ENCODE measurements around the gene ADAM8.
A peak's percentile ranks its signal among the peaks of the same experiment; 100 is the strongest.

The ADAM8 gene

DNA sequence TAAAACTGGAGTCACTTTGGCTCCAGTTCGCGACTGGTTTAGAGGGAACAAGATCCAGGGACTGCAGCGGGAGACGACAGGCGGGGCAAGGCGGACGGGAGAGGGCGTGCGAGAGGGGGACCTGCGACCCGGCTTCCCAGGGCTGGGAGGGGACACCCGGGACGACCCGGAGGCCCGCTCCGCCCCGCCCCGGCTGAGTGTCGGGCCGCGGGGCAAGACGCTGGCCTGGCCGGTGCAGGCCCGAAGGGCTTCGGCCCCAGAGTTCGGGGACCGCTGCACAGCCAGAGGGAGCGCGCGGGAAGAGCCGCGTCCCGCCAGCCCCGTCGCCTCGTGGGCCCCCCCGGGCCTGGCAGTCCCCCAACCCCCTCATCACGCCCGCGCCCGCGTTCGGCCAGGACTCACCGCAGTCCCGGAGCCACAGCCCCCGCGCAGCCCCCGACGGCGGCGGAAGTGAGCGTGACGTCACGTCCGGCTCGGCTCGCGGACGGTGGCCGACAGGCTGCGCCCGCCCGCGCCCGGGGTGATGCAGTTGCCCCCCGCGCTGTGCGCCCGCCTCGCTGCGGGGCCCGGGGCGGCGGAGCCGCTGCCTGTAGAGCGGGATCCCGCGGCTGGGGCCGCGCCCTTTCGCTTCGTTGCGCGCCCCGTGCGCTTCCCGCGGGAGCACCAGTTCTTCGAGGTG lies 31.9 kb upstream of the ADAM8 start, which contains the start of the genes TUBGCP2 and ZNF511:
TUBGCP2 (minus strand) TSS at position 452 of the 679 bp plus-strand sequence. CDS start 5,931 bp downstream, outside the sequence.
ZNF511 (plus strand) TSS at position 494 of the 679 bp plus-strand sequence; CDS start at position 524, 30 bp downstream.
- DNase-seq: peak; percentile 94

DNA sequence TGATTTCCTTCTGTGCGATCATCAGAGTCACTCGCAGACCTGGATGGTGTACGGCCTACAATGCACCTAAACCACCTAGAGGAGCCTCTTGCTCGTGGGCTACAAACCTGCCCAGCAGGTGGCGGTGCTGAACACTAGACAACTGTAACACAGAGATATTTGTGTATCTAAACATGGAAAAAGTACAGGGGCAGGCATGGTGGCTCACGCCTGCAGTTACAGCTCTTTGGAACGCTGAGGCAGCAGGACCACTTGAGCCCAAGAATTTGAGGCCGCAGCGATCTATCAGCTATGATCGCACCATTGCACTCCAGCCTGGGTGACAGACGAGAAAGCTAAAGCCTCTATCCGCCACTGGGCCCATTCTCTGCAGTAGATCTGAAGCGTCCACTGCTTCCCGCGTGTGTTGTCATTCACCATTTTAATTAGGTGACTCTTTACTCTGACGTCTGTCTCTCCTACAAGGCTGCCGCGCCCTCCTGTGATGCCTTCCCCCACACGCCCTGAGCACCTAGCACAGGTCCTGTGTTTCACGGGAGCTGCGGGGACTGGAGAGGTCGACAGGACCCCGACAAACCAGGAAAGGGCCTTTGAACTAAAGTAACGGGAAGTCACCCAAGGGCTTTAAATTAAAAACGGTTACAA lies 31.2 kb upstream of the ADAM8 start:
- DNase-seq: peak; percentile 58

DNA sequence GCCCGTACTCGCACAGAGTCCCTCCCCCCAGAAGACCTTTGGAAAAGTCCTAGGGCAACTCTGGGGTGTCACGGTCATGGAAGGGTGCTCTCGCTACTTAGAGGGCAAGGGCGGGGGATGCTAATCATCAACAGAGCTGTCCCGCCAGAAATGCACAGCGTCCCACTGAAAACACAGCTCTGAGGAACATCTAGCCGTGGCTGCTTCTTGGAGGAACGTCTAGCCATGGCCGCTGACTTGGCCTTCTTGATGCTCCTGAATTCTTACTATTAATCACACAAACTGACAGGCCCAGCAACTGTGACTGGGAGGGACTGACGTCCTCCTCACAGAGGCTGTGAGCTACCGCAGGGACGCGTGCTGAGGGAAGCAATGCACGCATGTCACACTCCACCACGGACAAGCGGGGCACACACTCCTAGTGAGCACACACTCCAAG lies 30.3 kb upstream of the ADAM8 start:
- no peak for DNase-seq

DNA sequence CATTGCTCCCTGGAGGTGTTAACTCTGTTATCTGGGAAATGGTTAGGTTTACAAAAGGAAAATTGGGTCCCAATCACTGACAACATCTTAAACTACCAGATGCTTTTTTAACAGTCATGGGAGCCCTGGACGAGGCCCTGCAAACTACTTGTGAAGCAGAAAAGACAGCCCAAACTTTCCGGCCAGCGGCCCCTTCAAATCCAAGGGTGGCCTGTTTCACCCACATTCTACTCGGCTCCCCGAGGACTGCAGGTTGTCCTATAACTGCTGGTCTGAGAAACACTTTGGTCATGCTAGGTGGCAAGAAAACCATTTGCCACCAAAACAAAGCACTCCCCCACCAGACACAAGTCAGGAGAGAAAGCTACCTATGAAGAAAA lies 29.4 kb upstream of the ADAM8 start:
- DNase-seq: no peak

DNA sequence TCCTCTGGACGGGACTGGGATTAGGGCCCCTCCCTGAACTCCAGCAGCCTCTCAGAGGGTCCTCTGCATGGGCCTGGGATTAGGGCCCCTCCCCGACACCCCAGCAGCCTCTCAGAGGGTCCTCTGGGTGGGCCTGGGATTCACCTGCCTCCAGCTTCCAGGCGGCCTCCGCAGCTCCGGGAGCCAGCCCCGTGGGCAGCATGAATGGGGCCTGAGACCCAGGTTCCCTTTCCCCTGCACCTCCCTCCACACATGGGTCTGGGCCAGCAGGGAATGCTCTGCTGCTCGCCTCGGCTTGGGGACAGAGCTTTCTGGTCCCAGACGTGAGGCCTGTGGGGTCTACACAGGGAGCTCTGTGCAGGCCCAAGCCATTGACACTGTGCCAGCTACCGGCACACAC lies 26.5 kb upstream of the ADAM8 start:
- no peak for DNase-seq

DNA sequence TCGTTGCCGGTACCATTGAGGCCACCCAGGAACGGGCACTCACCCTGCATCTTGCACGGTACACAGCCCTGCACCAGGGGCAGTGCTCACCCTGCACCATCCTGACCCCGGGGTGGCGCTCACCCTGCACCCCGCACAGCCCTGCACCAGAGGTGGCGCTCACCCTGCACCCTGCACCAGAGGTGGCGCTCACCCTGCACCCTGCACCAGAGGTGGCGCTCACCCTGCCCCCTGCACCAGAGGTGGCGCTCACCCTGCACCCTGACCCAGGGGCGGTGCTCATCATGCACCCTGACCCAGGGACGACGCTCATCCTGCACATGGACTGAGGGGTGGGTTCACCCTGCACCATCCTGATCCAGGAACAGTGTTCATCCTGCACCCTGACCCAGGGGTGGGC lies 25.6 kb upstream of the ADAM8 start:
- DNase-seq: no peak

DNA sequence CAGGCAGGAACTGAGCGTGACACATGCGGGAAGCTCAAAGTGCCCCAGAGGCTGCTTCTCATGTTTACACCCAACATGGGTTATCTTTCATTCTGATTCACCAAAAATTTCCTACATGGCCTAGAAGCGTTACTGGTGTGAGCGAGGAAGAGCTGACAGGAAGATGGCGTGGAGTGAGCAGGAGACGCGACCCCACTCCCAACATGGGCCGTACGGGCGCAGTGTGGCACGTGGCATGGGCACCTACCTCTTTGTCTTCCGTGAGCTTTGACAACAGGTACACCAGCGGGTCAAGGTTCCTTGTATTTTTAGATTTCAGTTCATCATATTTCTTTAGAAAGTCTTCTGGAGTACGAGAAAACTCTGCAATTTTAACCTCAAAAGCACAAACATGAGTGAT lies 23.1 kb upstream of the ADAM8 start:
- DNase-seq: no peak

DNA sequence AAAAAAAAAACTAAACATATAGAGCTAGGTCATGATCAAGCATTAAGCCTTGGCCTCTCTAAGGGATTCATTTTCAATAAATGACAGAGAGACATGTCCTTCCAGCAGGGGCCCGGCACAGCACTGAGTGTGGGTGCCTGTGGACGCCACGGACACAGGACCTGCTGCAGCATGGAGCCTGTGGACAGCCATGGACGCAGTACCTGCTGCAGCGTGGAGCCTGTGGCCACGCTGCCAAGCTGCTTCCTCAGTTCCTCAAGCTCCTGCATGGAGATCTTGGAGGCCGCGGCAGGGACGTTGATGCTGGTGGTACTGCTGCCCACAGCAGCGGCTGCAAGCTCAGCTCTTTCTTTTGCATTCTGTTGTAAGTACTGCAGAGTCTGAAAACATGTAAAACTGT lies 22.6 kb upstream of the ADAM8 start:
- no peak for DNase-seq

DNA sequence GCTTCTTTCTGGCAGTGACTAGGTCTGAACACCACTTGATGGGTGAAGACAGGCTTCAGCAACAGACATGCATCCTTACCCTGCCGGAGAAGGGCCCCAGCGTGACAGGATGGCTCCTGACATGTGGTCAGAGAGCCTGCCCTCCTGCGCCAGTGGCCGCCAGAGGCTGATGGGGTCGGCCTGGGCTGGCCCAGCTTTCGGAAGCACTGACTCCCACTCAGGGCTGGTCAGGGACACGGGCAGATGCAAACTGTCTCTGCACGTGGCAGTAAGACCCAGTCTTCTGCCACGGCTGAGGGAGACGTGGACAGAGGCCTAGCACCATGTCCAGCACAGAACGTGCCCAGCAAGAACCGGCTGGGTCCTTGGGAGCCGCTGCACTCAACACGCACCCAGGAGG lies 21.8 kb upstream of the ADAM8 start:
- DNase-seq: no peak

DNA sequence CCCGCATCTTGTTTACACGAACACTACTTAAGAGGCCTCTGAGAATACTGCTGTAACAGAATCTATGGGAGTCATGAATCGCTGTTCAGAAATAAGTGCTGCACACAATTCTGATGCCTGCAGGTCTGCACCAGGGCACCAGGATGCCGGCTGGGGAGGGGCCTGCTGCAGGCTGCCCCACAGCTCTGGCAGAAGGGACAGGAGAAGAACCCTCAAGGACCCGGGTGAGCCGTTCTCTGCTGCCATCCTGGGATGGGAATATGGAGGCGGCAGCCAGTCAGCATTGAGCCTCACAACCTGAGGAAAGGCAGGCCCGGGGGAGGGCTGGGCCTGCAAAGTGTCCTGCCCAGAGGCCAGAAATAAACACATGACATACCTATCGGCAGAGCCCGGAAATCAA lies 20.8 kb upstream of the ADAM8 start:
- no peak for DNase-seq

DNA sequence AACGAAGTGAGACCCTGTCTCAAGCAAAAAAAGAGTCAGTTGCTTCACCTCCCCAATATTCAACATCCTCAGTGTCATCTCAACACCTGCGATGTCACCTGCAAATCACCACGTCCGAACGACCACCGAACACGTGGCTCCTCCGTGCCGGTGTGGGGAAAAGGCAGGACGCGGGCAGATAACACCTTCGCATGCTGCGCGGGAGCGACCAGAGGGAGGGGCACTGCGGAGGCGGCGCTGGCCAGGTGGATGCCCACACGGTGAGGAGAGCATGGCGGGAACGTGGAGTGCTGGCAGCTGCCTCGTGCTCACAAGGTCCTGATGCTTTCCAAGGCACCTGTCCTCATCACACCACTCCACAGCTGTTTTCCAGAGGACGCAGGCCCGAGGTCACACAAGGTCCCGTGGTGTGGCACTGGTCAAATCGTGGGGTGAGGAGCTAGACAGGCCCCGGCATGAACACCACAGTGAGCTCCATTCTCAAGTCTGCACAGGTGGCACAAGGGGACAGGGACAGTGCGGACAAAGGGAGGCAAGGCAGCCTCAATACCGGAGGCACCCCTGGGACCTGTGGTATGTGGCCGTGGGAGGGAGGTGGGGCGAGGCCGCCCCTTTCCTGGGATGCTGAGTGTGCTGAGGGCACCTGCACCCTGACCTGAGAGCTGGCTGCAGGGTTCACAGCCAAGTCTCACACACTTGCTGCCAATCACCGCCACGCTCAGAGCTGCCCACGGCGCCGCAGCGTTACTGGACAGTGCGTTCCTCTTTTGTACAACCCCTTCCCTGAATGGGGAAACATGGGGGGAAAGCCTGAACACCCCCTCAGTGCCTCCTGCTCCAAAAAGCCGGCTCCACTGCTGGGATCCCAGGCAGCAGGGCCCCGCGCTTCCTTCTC lies 19.0 kb upstream of the ADAM8 start:
- DNase-seq: no peak

DNA sequence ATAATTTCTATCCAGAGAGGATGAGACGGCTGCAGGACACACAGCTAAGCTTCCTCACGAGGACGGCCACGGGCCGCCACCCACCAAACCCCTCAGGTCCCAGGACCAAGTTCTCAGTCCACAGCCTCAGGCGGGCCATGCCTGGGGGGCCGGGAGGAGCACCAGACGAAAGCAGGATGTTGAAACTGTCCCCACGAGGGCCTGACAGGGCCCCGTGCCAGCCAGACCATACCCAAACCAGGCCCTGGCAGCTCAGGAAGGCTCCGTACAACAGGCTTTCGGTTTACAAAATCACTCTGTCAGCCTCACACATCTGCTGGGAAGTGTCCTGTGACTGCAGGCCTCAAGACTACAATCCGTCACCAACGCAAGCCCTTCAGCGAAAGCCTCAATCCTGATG lies 17.5 kb upstream of the ADAM8 start:
- no peak for DNase-seq

DNA sequence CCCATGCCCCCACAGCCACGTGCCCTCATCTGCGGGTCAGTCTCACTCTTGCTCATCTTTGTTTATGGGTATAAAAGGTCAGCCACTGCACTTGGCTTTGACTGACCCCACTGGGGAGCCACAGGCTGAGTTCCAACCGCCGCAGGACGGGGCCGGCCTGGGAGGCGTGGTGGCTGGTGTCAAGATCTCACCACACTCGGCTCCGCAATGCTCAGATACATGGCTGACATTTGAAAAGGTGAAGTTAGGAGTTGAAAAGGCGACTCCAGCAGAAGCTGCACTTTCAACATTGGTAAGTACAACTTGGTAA lies 17.1 kb upstream of the ADAM8 start:
- DNase-seq: no peak

DNA sequence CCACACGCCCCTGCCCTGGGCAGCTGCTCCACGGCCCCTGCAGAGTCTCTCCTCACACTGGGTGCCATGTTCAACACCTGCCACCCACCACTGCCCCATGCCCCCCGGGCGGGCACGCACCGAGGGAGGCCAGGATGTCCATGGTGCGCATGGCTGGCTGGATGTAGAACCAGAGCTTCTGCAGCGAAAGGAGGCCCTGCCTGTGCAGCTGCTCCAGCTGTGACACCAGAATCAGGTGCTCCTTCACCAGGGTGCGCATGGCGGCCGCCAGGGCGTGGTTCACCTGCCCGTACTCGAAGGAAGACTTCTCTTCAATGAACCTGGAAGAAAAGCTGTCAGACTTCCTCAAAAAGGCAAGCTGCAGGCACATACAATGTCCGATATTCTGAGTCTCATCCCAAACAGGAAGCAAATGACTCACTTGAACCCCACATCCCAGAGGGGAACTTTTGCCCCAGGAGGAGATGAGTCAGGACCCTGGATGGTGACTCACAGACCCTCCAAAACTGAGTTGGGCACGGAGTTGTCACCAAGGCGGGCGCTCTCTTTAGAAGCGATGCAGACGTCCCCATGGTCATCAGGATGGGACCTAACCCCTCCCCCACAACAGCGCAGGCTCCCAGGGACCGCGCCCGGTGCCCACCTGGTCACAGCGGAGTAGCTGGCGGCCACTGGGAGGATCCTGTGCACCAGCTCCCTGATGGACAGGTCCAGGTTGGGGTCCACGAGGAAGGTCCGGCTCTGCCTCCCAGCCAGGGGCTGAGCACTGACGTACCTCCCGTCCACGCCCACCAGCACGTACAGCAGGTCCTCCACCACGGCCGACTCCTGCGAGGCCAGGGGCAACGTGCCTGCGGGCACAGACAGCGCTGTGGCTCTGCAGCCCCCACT lies 16.5 kb upstream of the ADAM8 start:
- no peak for DNase-seq

DNA sequence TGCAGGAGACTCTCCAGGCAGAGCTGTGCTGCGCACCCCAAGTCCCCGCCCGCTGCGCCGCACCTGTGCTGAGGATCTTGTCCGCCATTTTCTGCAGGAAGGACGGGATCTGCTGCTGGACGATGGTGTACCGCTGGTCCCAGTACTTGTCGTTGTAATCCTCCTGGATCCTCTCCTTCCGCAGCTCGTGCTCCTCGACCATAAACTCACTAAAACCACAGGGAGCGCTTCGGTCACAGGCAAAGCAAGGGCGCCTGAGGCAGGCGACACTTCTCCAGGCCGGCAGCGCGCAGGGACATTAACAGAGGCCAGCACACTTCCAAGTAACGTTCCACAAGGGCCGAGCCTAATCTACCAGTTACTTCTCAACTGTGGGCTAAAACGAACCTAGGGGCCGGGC lies 13.1 kb upstream of the ADAM8 start:
- no peak for DNase-seq

DNA sequence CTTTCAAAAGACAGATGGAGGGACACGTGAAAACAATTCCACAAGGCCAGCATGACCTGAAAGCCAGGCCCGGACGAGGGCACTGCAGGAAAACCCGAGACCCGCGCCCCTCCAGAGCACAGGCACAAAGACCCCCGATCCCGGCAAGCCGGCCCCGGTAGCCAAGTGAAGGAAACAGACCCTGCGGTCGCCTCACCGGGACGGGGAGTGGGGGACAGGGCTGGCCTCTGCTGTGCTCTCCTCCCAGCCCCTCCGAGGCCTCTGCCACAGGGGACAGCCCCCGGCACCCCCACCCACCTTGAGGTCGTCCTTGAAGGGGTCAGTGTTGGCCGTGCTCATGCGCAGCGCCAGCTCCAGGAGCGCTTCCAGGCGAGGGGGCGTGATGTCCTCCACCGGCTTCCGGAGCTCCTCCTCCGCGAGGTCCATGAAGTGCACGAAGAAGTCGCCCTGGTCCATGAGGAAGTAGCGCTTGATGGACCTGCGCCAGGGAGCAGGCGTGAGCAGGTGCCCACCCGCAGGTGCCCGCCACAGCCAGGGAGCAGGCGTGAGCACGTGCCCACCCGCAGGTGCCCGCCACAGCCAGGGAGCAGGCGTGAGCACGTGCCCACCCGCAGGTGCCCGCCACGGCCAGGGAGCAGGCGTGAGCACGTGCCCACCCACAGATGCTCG lies 11.3 kb upstream of the ADAM8 start:
- DNase-seq: no peak

DNA sequence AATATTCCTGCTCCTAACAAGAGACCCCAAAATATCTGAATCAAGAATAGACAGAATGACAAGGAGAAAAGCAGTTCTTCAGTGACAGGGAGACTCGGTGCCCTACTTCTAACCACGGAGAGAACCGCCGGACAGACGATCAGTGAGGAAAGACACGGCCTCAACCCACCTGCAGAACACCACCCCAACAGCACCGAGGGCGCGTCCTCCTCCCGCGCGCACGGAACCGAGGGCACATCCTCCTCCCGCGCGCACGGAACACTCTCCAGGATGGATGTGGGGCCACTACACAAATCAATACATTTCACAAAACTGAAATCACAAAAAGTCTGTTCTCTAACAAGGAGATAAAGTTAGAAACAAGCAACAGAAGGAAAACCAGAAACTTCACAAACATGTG lies 9.7 kb upstream of the ADAM8 start:
- DNase-seq: no peak

DNA sequence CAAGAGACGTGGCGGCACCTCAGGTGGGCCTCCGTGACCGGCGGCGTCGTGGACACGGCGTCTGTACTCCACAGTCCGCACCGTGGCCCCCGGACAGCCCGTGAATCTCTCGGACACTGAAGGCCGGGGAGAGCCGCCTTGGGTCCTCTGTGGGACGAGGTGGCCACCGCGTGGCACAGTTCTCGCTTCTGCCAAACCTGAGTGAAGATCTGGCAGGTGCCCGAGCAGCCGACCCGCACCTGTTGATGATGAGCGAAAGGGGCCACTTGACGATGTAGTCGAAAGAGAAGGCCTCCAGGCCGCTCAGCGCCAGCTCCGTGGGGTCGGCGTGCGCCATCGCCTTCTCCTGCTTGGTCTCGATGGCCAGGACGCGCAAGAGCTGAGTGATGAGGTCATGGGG lies 8.5 kb upstream of the ADAM8 start:
- no peak for DNase-seq

DNA sequence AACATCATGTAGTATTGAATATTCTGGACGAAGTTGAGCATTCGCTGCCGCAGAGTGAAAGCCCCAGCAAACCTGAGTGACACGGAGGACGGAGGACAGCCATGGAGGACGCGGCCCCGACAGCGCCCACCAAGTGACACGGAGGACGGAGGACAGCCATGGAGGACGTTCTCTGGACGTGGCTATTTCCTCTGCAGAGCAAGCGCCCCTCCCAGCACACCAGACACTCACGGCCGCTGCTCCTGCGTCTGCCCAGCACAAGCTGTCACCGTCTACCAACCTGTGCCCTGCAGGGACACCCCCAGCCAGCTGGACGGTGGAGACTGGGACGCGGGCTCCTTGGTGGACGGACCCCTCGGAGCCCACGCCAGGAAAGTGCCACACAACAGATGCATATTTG lies 7.3 kb upstream of the ADAM8 start:
- DNase-seq: no peak

DNA sequence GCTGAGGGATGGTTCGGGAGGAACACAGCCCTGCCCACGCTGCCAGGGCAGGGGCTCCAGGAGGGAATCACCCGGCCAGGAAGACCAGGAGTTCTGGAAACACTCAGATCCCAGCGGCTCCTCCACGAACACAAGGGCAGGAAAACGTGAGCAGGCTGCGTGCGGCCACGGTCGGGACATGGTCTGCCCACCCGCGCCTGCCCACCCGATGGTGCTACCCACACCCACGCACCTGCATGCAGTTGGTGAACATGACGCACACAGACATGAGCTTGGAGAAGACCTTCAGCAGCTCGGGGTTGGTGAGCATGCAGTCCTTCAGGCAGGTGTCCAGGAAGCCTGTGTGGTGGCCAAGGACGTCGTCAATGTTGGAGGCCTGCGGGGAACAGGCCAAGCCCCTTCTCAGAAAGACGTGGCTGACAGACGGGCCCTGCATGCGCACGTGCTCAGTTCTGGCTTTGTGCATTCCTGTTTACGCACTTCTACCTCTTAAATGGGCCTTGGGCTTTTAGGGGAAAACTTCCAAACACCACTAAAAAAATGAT lies 6.2 kb upstream of the ADAM8 start:
- DNase-seq: no peak

DNA sequence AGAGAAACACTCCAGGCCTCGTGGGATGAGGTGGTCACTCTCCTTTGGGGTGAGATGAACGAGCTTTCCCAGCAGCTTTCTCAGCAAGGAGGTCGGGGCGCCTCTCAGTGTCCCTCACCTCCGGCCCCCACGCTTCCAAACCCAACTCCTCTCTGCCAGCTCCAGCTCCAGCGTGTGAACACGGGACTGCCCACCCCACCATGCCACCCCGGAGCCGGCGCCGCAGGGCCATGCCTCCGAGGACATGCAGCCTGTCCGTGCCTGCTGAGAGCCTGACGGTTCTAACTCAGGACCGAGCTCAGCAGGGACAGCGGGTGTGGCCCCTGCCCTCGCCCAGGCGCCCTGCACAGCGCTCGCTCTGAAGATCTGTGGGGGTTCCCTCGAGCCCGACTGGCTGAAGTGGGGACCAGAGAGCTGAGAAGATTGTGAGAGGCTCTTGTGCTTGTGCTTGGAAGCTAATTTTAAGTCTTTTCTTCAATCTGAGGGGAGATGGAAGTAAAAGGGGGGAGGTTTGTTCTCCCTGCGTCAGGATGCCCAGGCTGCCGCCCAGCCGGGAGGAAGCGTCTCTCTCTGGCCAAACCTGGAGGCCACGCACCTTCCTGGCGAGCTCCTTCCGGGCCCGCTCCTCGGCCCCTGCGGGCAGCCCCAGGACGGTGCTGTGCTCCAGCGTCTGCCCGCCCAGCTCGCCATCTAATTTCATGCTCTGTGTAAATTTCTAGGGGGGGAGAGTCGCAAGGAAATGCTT lies 5.1 kb upstream of the ADAM8 start:
- no peak for DNase-seq

Measured in retina (tissue), 1 donor.